ENCODE data around the gene MZB1. TPM values are rescaled to one million over a fixed set of nuclear protein-coding genes. Genes with fewer than 3 reads are reported as not detected.
A peak's percentile ranks its signal among the peaks of the same experiment; 100 is the strongest.

Gene MZB1
- total and polyA plus RNA-seq, 2 of the 13 experiments (the other 11 are each of a cell fraction or from before 2014, with no cell fraction given): 0.31 to 0.40 TPM

DNA sequence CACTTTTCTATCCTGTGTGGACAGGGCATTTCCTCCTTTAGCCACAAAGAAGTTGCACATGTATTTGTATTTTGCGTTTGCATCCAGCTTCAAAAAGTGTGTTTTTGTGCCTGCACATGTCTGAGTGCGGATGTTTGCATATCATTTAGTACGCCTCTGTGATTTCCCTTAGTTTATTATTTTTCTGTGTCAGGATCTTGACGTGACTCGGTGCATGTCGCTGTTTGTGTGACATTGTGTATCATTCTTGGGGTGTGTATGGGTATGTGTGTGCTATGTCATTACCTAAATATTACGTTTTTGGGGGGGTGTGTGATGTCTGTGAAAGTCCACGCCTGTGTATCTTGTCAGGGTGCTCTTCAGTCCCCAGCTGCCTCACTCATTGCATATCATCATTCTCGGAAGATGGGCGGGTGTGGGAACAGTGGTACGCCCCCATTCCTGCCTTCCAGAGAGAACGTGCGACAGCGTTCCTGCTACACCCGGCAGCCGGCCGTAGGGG lies 48.5 kb downstream of the MZB1 start (continued):
- TF ChIP-seq, protein P1, sequence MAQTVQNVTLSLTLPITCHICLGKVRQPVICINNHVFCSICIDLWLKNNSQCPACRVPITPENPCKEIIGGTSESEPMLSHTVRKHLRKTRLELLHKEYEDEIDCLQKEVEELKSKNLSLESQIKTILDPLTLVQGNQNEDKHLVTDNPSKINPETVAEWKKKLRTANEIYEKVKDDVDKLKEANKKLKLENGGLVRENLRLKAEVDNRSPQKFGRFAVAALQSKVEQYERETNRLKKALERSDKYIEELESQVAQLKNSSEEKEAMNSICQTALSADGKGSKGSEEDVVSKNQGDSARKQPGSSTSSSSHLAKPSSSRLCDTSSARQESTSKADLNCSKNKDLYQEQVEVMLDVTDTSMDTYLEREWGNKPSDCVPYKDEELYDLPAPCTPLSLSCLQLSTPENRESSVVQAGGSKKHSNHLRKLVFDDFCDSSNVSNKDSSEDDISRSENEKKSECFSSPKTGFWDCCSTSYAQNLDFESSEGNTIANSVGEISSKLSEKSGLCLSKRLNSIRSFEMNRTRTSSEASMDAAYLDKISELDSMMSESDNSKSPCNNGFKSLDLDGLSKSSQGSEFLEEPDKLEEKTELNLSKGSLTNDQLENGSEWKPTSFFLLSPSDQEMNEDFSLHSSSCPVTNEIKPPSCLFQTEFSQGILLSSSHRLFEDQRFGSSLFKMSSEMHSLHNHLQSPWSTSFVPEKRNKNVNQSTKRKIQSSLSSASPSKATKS (CRISPR knock-in tag; IDR thresholded peaks at IDR 0.05): no peak
- TF ChIP-seq ZNF878 (CRISPR knock-in tag; IDR thresholded peaks at IDR 0.05): 0 out of 2 replicates have a peak, but pooled peaks have one; percentile 69
- TF ChIP-seq FOSL1 (CRISPR knock-in tag; IDR thresholded peaks at IDR 0.05; ENCODE audit: borderline replicate concordance): no peak
- no peak for TF ChIP-seq EED (CRISPR knock-in tag; IDR thresholded peaks at IDR 0.05)
- 0 out of 2 replicates have a peak, but pooled peaks have one; percentile 19 for TF ChIP-seq ZNF619 (CRISPR knock-in tag; IDR thresholded peaks at IDR 0.05)
- TF ChIP-seq HOXA5 (CRISPR knock-in tag; IDR thresholded peaks at IDR 0.05): no peak
- TF ChIP-seq ZNF567 (CRISPR knock-in tag; IDR thresholded peaks at IDR 0.05; ENCODE audit: borderline replicate concordance): 0 out of 2 replicates have a peak, but pooled peaks have one; percentile 6

DNA sequence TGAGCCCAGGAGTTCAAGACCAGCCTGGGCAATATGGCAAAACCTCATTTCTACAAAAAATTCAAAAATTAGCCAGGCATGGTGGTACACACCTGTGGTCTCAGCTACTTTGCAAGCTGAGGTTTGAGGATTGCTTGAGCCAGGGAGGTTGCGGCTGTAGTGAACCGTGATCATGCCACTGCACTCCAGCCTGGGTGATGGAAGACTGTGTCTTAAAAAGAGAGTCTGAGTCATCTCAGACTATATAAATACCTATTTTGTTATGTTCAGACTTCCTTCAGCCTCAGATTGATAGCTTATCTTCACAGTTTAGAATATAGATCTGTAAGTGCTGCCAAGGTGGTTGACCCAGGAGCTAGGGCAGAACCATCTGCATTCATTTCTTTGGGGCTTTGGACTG lies 49.7 kb downstream of the MZB1 start:
- intact Hi-C loops (cut with micrococcal nuclease; ENCODE audit: unreplicated experiment) (no loop called here), in situ Hi-C loops (cut with HindIII; ENCODE audit: extremely low pct_ligation_motif_present, low pct_unique_long_range_greater_than_20kb) (no loop called here)
- FAIRE-seq (no peak), ATAC-seq (no peak), DNase-seq (ENCODE audit: low spot score) (no peak)
- 52% methylated on average over 2 of the region's 2 CpGs for WGBS (ENCODE audit: low lambda C conversion rate)
- Histone ChIP-seq H3K9ac (ENCODE audit: insufficient read depth, low read depth, low read length) (no peak overlapping the region), H3K36me3 (replicated peaks in 1 of 2; ENCODE audit: control insufficient read depth in 1 of 2, insufficient read depth in 2 of 2, low read length in 2 of 2) (no peaks in the 10 kb centered on the region), H4K20me1 (ENCODE audit: insufficient read depth, low read length) (peaks cover 29% of the 10 kb centered on the region), H3K9me3 (ENCODE audit: low read length) (no peaks in the 10 kb centered on the region), H3K4me2 (ENCODE audit: low read depth, low read length) (no peak overlapping the region), H2AFZ (ENCODE audit: low read length) (no peak overlapping the region), H3K79me2 (ENCODE audit: insufficient read depth, low read length) (peaks cover 36% of the 10 kb centered on the region), H3K27ac (ENCODE audit: extremely low read length, insufficient read depth, low read length) (no peak overlapping the region), H3K4me3 (replicated peaks in 1 of 3; ENCODE audit: insufficient read depth in 1 of 3, low read depth in 2 of 3, low read length in 3 of 3) (no peak overlapping the region), H3K27me3 (ENCODE audit: control insufficient read depth in 1 of 2, insufficient read depth in 2 of 2, low read length in 2 of 2) (no peaks in the 10 kb centered on the region; a peak in 1 of 5 replicates), H3K4me1 (ENCODE audit: insufficient read depth, low read length) (peaks cover 36% of the 10 kb centered on the region)
- POLR2A ChIA-PET: interaction anchor here (2.5 to 3.1 kb wide), 2 partner anchors 46 to 67 kb away, joined by 17 to 38 read pairs; partner anchors contain the start of gene MATR3
- TF ChIP-seq ZNF607 (CRISPR knock-in tag; IDR thresholded peaks at IDR 0.05; ENCODE audit: borderline replicate concordance) (no peak), ZNF224 (CRISPR knock-in tag; IDR thresholded peaks at IDR 0.05) (no peak), PCBP1 (IDR thresholded peaks at IDR 0.05; ENCODE audit: borderline replicate concordance, low read depth, low read length) (no peak), ZBTB8A (CRISPR knock-in tag; IDR thresholded peaks at IDR 0.05; ENCODE audit: borderline replicate concordance, low read depth) (no peak)
- TF ChIP-seq, protein P2, sequence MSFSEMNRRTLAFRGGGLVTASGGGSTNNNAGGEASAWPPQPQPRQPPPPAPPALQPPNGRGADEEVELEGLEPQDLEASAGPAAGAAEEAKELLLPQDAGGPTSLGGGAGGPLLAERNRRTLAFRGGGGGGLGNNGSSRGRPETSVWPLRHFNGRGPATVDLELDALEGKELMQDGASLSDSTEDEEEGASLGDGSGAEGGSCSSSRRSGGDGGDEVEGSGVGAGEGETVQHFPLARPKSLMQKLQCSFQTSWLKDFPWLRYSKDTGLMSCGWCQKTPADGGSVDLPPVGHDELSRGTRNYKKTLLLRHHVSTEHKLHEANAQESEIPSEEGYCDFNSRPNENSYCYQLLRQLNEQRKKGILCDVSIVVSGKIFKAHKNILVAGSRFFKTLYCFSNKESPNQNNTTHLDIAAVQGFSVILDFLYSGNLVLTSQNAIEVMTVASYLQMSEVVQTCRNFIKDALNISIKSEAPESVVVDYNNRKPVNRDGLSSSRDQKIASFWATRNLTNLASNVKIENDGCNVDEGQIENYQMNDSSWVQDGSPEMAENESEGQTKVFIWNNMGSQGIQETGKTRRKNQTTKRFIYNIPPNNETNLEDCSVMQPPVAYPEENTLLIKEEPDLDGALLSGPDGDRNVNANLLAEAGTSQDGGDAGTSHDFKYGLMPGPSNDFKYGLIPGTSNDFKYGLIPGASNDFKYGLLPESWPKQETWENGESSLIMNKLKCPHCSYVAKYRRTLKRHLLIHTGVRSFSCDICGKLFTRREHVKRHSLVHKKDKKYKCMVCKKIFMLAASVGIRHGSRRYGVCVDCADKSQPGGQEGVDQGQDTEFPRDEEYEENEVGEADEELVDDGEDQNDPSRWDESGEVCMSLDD (CRISPR knock-in tag; IDR thresholded peaks at IDR 0.05; ENCODE audit: borderline replicate concordance): no peak
- TF ChIP-seq, protein P3, sequence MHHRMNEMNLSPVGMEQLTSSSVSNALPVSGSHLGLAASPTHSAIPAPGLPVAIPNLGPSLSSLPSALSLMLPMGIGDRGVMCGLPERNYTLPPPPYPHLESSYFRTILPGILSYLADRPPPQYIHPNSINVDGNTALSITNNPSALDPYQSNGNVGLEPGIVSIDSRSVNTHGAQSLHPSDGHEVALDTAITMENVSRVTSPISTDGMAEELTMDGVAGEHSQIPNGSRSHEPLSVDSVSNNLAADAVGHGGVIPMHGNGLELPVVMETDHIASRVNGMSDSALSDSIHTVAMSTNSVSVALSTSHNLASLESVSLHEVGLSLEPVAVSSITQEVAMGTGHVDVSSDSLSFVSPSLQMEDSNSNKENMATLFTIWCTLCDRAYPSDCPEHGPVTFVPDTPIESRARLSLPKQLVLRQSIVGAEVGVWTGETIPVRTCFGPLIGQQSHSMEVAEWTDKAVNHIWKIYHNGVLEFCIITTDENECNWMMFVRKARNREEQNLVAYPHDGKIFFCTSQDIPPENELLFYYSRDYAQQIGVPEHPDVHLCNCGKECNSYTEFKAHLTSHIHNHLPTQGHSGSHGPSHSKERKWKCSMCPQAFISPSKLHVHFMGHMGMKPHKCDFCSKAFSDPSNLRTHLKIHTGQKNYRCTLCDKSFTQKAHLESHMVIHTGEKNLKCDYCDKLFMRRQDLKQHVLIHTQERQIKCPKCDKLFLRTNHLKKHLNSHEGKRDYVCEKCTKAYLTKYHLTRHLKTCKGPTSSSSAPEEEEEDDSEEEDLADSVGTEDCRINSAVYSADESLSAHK (CRISPR knock-in tag; IDR thresholded peaks at IDR 0.05; ENCODE audit: borderline replicate concordance): no peak
- CTCF ChIA-PET (ENCODE audit: low intra/inter-chr PET ratio, low total read pairs): no interaction called here
- no TSS peak for BruUV-seq (replicated peaks)
